Neural progenitor cell (in vitro differentiated cells): ENCODE data around the gene GMDS.

Experiments
- CTCF ChIP-seq: fragments of 200-600 bp; sonication (generic); IDR thresholded peaks from 2 replicates; pipeline ENCODE4 v1.5.1; 2017; ENCODE audit warnings: antibody characterized with exemption, mild to moderate bottlenecking
- EZH2 ChIP-seq: fragments of 200-600 bp; sonication (generic); IDR thresholded peaks from 2 replicates; pipeline ENCODE4 v1.6.1; 2017; ENCODE audit warnings: antibody characterized with exemption, mild to moderate bottlenecking, moderate library complexity
- EZH2phosphoT487 ChIP-seq: fragments of 200-600 bp; sonication (generic); IDR thresholded peaks from 2 replicates; pipeline ENCODE4 v1.6.1; 2017; ENCODE audit warnings: antibody characterized with exemption

- TF ChIP-seq CTCF (no peak), EZH2phosphoT487 (no peak), EZH2 (no peak)
Measured at GRCh38 chr6:1916334-1917070, 328.9 kb downstream of the GMDS start.
